HG02798 (cell line): Measurements from ENCODE around the gene PHF23.
"Not testable (repeated sequence)": the region's sequence is repeated elsewhere in the genome, so short reads cannot be mapped to it uniquely, and the experiment has no call there.

ENCODE experiments used
- ATAC-seq: cut with Tn5 transposase; IDR thresholded peaks from one replicate; pipeline ENCODE4 v1.9.1; 2021; ENCODE audit warnings: mild to moderate bottlenecking; ENCODE audit not compliant: unreplicated experiment, poor library complexity

The PHF23 gene

DNA sequence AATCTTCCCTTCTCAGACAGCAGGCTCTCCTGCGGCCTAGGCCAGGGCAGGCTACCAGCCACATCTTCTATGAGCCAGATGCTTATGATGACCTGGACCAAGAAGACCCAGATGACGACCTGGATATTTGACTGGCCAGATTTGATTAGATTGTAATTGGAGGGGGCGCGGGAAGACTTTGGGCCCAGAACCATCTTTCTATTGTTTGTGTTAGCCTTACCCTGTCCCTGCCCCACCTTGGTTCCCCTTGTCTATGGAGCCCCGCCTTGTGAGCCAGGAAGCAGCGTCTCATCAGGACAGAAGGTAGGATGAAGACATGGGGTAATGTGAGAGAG, 20.3 kb upstream of the PHF23 start:
- ATAC-seq: no peak

GRCh38 chr17:7258731-7259554, 19.7 kb upstream of the PHF23 start:
- ATAC-seq: no peak

DNA sequence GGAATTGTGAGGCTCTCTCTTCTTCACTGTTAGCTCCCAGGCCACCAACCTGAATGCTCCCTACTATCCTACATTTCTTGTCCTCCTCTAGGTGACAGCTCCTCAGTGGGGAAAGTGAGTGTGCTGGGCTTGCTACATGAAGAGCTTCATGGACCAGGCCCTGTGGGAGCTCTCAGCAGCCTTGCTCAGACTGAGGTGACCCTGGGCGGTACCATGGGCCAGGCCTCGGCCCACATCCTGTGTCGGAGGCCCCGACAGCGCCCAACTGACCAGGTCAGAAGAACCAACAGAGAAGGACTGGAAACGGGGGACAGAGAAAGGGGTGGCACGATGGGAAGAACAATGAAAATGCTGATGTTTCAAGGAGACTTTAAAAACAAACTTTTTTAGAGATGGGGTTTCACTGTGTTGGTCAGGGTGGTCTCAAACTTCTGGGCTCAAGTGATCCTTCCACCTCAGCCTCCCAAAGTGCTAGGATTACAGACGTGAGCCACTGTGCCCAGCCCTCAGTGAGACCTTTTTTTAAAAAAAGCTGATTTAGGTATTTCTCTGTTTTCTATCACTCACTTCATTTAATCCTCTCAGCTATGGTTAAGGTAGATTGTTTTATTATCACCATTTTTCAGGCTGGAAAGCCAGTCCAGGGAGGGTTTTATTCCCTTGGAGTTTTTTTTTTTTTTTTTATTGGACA, 17.7 kb upstream of the PHF23 start:
- no peak for ATAC-seq

DNA sequence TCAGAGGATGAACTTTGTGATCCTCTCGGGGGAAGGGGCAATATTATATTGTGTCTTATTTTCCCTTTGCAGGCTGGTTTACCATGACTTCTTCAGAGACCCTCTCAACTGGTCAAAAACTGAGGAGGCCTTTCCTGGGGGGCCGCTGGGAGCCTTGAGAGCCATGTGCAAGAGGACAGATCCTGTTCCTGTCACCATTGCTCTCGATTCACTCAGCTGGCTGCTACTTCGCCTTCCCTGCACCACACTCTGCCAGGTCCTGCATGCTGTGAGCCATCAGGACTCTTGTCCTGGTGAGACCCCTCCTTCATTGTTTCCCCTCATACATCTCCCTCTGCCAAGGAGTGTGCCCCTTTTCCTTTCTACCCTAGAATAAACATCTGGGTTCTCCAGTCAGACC, 15.3 kb upstream of the PHF23 start:
- ATAC-seq: no peak

DNA sequence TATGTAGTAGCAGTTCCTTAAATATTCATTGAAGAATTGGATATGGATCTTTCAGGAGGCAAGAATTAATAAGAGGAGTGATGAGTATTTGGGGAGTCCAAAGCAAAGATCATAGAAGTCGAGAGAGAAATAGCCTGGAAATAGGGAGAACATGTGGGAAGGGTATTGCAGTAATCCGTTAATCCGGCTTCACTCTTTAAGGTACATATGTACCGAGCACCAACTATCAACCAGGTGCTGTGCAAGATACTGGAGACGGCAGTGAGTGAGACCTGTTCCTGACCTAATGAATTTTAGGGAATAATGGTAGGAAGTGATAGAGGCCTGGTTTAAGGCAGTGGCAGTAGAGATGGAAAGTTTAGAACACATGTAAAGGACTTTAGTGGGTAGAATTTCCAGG, 13.8 kb upstream of the PHF23 start:
- ATAC-seq: no peak

DNA sequence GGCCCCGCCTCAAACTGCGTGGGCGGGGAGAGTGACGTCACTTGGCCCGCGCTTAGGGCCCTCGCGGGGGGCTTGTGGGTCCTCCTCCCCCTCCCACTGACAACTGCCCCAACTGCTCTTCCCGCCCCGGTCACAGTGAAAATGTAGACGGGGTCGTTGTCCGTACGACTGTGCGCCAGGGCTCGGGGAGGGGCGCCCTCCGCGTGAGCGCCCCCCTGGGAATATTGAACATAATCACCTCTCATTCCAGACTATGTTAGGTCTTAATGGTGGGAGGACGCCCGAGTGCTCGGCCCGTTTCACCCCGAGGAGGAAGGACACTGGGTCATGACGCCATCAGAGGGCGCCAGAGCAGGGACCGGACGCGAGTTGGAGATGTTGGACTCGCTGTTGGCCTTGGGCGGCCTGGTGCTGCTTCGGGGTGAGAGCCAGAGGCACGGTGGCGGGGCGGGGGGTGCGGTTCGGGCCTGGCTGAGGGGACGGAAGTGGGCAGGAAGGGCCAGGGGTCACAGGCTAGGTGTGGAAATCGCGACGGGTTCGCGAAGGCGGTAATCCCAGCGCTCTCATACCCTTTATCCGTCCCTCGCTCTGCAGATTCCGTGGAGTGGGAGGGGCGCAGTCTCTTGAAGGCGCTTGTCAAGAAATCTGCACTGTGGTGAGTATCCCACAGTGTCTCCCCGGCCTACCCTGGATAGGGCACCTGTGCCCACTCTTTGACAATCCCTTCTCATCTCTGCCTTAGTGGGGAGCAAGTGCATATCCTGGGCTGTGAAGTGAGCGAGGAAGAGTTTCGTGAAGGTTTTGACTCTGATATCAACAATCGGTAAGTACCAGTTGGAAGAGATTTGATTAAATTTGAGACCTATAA, 13.2 kb upstream of the PHF23 start, which contains the start of gene ELP5:
ELP5 (plus strand) TSS at position 40 of the 868 bp plus-strand sequence; CDS start at position 376, 336 bp downstream.
- peak; percentile 51 for ATAC-seq

DNA sequence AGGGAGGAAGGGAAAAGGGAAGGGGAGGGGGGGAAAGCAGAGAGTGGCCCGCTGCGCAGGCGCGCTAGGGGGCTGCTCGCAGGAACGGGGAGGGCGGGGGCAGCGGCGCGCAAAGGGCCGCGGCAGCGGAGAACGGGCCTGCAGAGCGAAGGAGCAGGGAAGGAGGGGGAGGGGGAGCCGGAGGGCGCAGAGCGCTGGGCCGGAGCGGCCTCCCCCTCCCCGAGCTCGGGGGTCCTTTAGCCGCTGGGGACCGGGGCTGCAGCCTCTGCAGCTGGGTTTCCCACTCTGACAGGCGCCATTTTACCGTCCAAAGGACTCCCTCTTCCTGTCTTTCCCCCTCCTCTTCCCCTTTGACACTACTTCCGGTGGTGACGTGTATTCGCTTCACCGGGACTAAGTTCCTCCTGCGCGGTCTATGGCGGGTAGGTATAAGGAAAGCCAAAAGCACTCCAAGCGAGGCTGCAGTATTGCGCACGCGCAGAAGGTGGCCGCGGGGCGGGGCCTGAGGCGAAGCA, 12.5 kb upstream of the PHF23 start, which contains the start of gene CTDNEP1:
CTDNEP1 (minus strand) TSS at position 74 of the 515 bp plus-strand sequence. CDS start 438 bp downstream, outside the sequence.
- ATAC-seq: peak; percentile 85

GRCh38 chr17:7250695-7251627, 11.7 kb upstream of the PHF23 start:
- peak; percentile 7 for ATAC-seq

GRCh38 chr17:7249830-7250229, 10.6 kb upstream of the PHF23 start:
- no peak for ATAC-seq

DNA sequence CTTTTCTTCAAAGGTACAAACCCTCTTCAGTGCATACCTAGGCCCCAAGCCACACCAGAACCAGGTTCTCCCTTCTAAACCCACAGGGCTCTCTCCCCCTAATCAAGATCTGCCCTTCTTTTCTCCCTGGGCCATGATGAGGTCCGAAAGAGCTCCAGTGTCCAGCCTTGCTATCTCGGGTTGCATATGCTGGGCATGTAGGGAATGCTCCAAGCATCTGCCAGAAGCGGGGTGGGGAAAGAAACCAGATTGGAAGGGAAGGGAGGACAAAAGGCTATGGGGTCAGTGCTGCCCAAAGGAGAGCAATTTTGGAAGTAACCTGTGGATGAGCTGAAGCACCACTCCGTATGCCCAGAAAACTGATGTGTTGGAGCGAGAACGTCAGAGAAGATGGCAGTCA, 10.0 kb upstream of the PHF23 start:
- ATAC-seq: no peak

DNA sequence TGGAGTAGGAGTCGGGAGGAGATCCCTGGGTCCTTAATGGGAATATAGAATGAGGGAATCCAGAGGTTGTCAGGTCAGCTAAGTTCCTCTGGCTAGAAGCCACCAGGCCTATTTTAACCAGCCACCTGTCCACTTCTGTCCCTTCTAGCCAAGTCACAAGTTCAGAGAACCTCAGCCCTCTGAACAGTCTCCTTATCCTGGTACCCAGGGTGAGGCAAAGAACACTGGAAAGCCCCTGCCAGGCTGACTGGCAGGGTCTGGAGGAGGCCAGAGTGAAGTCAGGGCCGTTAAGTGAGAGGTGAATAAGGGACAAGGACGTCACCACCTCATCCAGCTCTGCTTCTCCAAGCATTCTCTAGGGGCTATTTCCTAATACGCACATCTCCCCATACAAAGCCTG, 9.5 kb upstream of the PHF23 start:
- no peak for ATAC-seq

- no peak for ATAC-seq
These were observed 7.5 kb upstream of the PHF23 start for GRCh38 chr17:7246779-7247178.

DNA sequence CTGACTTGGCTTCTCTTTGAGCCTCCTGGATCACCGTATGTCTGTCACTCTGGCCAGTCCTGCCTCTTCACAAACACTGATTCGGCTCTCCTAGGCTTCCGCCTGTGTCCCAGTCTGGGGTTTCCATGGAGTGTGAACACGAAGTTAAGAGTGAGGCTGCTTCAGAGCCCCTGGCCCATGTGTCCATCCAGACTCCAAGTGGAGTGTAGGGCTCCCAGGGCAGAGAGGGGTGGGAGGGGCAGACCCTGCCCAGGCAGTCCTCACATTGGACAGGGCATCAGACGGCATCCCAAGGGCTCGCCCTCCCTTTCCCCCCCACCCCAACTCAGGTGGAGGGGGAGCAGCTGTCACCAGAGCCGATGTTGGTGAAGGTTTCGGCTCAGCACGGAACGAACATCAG, 4.6 kb upstream of the PHF23 start:
- not testable (repeated sequence) for ATAC-seq

DNA sequence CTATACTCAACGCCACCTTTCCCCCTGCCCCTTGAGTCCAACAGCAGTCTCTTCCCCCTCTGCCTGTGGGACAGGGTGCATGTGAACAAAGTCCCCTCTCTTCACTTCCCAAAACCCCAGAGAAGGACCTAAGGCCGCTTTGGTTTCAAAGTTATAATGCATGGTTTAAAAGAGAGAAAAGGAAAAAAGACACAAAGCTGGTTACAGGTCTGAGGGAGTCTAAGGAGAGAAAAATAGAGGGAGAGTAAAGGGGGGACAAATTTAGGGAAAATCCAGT, 4.1 kb upstream of the PHF23 start:
- ATAC-seq: no peak

DNA sequence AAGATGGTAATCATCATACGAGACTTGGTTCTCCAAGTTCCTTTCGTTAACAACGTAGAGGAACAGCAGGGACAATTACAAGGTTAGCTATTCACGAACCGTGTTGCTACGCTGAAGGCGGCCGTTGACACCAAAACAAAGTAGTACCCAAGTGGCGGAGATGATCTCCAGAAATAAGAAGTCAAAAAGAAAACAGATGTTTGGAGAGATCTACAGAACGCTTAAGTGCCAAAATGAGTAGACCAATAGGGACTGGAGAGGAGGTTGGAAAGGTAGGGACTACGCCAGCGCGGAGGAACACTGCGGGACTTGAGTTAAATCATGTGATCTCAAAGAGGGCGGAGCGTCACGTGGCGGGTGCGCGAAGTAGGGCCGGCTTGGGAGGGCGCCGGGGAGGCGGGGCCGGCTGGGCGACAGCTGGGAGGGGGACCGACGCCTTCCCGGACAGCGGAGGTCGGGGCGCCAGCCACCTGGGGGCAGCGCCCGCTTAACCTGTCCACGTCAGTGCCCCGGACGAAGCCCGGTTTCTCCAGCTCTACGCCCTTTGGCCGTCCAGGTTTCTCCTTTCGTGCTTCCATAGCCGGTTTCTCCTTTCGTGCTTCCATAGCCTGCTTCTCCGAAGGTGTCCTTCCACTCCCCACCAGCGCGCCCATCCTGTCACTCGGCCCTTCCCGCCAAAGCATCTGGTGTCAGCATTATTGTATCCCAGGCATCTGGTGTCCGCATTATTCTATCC, 3.6 kb upstream of the PHF23 start:
- peak; percentile 53 for ATAC-seq

DNA sequence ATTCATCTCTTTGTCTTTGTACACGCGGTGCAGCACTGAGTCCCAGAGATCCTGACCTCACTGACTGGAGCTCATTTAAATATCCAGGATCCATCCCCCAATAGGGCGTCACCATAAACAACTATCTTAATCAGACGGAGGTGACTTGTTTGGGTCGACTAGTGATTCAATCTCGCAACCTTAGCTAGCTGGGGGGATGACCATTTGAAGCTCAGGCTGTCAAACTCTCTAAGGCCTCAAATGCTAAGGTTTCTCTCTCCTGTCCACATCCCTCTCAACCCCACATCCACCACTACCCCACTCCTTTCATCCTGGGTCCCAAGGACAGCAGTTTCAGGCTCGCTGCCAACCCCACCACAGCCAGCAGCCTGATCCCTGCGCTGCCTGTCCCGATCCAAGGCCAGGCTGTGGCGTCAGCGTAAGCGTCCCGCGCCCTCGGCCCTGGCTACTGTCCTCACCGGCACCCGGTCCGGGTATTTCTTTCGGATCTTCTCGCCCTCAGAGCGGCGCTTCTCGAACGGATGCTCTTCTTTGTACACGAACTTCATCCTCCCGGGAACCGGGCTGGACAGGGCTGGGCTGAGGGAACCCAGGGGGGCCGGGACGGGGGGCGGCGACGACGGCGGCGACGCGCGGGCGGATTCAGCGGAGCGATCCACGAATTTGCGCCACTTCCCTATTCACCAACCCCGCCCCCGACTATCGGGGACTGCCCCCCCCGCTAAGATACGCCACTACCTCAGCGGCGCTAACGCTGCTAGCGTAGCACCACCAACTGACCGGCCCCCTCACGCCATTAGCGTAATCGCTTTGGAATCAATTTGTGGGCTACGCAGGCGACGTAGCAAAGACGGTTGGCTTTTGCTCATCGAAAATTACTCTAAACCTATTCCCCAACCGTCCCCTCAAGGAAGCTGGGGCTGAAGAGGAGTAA, 2.8 kb upstream of the PHF23 start, which contains the start of gene GABARAP:
GABARAP (minus strand) TSS at position 667 of the 934 bp plus-strand sequence; CDS start at position 548, 119 bp downstream.
- peak; percentile 45 for ATAC-seq

- no peak for ATAC-seq
These were observed 2.0 kb upstream of the PHF23 start for GRCh38 chr17:7241090-7241733.
